HG02610 (cell line): ENCODE data around the gene ASIC4.

ENCODE experiments used
- ATAC-seq: cut with Tn5 transposase; IDR thresholded peaks from one replicate; pipeline ENCODE4 v1.9.1; 2021; ENCODE audit warnings: mild to moderate bottlenecking, moderate library complexity; ENCODE audit not compliant: unreplicated experiment

ASIC4 gene

DNA sequence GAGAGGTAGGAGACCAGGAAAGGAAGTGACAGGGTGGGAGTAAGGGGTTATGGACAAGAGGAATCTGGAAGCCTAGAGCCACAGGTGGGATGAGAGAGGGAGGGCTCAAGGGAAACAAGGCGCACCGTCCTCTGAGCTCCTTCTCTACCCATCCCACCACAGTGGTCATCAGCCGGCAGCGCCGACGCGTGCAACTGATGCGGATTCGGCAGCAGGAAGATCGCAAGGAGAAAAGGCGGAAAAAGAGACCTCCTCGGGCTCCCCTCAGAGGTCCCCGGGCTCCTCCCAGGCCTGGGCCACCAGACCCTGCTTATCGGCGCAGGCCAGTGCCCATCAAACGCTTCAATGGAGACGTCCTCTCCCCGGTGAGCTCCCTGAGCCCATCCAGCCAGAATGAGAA lies 34.7 kb downstream of the ASIC4 start:
- ATAC-seq = no peak

- ATAC-seq = no peak
Observed at GRCh38 chr2:219549619-219550018, 35.3 kb downstream of the ASIC4 start.

- ATAC-seq = peak; percentile 13
Observed at GRCh38 chr2:219551441-219552381, 37.4 kb downstream of the ASIC4 start.

DNA sequence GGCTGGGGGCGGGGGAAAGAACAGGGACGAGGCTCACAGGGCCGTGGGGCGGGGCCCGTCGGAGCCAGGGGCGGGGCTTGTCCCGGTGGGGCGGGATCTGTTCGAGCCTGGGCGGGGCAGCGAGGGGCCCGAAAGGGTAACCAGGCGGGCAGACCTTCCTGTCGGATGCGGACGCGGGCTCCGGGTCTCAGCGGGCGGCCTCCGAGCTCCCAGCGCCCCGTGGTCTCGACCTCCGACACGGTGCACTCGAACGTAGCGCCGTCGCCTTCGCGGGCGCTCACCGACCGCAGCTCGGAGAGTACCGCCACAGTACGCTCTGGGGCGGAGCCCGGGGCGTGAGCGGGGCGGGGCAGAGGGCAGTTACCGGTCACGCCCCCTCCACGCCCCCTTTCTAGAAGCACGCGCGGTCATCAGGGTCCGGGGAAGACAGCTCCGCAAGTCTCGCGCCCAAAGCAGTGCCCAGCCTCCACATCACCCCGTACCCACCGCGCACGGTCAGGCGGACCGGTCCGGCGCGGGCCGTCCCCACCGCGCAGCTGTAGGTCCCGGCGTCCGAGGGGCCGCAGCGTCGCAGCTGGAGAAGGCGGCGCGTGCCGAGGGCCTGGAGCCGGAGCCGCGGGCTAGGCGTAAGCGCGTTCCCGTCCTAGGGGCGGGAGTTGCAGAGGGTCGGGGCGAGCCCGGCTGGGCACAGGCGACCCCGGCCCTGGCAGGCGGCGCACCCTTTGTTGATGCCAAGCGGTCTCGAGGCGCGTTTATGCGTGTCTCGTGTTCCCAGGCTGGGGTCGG lies 38.3 kb downstream of the ASIC4 start:
- peak; percentile 95 for ATAC-seq

- ATAC-seq = no peak
Observed at GRCh38 chr2:219553168-219553417, 38.8 kb downstream of the ASIC4 start.

DNA sequence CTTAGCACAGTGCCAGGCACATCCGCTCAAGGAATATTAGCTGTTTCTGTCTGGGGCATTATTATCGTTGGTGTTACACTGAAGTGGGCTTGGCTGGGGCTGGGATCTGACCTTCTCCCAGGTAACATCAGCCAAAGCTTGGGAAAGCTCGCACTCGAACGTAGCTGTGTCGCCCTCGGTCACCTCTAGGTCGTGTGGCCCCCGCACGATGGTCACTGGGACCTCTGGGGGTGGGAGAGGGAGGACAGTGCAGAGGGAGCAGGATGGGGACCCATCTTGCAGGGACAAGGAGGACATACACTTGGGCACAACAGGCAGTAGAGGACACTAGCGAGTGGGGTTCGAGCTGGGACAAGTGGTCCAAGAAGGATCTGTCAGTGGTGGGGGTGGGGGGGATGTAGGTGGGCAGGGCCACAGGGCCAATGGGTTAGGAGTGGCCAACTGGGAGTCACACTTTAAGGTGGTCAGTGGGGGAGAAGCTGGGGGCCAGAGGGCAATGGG lies 39.2 kb downstream of the ASIC4 start:
- no peak for ATAC-seq

DNA sequence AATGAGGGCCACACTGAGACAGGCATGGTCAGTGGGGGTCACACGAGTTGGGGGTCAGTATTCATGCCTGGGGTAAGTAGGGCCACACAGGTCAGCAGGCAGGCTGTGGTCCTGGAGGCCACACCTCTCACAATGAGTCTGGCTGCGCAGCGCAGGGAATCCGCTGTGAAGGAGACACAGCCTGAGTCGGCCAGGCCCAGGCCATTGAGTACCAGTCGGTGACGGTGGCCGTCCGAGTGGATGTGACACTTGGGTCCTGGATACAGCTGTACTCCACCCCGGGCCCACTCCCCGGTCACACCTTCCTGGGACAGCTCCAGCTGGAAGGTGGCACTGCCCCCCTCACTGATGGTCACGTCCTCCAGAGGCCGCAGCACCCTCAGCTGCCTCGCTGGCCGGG lies 40.1 kb downstream of the ASIC4 start:
- ATAC-seq = no peak

DNA sequence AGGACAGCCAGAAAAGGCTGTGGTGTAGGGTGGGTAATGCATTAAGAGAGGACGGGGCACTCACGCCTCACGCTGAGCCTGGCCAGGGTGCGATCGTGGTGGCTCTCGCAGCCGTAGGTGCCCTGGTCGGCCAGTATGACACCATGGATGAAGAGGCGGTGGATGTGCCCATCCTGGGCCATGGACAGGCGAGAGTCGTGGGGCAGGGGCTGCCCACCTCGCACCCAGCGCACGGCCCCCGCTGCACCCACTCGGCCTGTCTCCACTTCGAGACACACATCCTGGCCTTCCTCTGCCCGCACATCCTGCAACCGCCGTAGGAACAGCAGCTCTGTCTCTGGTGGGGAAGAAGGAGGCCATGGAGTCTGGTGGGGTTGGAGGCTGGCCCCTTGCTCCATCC lies 41.7 kb downstream of the ASIC4 start:
- ATAC-seq = no peak

GRCh38 chr2:219556413-219556812 lies 42.1 kb downstream of the ASIC4 start:
- no peak for ATAC-seq

GRCh38 chr2:219557320-219557719 lies 43.0 kb downstream of the ASIC4 start:
- no peak for ATAC-seq

GRCh38 chr2:219557791-219558785 lies 43.8 kb downstream of the ASIC4 start:
- ATAC-seq = no peak

GRCh38 chr2:219559156-219559915 lies 45.1 kb downstream of the ASIC4 start:
- ATAC-seq = no peak

DNA sequence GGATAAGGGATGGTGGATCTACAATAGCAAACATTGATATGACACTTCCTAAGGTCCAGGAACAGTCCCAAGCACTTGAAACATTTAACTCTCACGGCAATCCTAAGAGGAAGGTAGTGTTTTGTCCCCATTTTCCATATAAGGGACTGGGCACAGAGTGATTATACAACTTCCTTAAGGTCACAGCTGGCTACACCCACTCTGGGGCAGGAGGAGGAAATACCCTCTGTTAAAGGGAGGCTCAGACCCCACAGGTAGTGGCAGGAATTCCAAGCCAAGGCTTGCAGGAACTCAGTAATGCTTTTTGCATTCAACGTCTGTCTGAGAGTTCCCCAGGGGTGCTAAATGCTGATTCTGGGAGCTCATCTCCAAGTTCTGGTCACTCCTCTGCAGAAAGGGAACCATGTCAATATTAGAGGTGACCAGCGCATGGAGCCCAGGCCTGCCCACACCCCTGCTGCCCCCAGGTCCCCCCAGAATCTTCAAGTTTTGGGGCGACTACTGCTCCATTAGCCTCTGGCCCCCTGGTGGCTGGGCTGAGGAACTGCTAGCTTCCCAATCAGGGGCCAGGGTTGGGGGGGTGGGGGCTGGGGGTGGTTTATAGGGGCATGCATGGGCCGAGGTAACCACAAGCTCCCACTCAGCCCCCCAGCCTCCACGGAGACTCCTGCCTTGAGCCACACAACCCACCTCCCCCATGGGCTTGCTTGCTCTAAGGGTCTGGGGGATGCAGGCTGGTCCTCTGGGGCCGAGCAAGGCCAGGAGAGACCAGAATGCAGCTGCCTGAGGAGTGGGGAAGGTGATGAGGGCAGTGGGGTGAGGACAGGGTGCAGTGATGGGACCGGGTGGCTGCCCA lies 46.0 kb downstream of the ASIC4 start:
- ATAC-seq = no peak

DNA sequence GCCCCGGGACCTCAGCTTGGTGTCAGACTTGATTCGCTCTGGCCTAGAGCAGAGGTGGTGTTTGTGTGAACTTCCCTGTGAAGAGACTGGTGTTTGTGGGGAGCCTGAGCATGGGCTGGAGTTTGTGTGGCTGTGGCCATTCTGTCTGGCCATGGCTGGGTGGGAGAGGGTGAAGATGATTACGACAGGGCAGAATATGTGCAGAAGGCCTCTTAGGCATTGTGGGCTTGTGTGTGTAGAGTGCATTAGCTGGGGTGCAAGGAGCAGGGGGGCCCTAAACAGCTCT lies 46.6 kb downstream of the ASIC4 start:
- ATAC-seq = no peak

GRCh38 chr2:219561179-219562048 lies 47.1 kb downstream of the ASIC4 start:
- no peak for ATAC-seq

DNA sequence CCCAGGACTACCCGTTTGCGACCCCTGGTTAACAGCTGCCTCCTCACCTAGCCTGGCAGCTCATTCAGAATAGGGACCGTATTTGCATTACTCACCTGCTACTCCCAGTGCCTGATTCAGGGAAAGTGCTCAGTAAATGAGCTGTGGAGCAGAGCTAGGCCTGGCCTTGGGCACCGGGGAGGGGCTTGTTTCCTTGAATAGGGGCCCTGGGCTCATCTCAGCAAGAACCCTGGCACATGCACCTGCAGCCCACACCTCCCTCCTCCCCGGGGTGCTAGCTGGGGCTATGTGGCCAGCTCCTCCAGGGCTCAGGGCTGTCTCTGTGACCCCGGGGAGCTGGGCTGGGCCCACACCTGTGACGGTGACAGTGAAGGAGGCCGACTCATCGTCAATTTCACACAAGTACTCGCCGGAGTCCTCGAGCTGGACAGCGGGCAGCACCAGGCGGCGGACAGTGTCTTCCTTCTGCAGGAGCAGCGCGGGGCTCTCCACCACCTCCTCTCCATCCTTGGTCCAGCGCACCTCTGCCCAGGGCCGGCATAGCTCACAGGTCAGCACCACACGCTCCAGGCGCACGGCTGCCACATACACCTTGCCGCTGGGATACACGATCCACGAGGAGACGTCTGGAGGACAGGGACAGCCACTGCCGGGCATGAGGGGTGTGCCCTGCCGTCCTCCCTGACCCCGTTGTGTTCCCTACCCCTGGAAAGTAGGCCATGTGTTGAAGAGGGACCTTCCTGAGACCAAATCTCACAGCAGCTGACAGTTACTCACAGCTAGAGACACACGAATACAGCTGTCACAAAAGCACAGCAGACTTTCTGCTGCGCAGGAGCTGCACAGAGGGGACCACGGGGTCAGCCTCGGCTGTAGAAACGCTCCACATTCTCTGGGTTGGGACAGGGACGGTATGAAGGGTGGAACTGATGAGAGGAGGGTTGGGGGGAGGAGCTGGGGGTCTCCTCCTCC lies 48.1 kb downstream of the ASIC4 start:
- no peak for ATAC-seq

DNA sequence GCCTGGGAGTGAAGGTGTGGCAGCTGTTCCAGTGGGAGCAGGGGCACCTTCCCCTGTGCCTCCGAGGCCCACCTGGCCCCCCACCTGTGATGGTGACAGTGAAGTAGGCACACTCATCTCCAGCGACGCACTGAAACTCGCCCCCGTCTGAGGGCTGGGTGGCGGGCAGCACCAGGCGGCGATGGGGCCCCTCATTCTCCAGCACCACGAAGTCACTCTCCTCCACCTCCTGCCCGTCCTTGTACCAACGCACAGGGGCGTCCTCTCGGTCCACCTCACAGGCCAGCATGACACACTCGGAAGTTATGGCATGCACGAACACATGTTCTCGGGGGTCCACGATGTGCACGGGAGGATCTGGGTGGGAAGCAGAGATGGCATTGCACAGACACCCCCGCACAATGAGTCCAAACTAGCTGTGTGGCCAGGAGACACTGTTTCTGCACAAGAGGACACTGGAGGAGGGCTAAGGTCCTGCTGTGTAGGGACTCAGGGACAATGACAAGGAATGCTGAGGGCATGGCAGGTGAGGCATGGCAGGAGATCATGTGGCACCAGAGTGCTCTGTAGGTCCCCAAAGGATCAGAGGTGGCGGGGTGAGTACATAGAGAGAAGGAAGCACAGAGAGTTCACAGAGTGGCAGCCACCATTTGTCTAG lies 49.1 kb downstream of the ASIC4 start:
- ATAC-seq = no peak
